ENCODE measurements around the gene SCARB2.

SCARB2 gene

GRCh38 chr4:76155979-76156378 is 57.6 kb downstream of the SCARB2 start:
- TF ChIP-seq SIN3A (IDR thresholded peaks at IDR 0.05; ENCODE audit: borderline replicate concordance, insufficient read depth, low read length) (no peak), REST (IDR thresholded peaks at IDR 0.05; ENCODE audit: insufficient read depth in 1 of 2, low read depth in 2 of 2, low read length in 2 of 2) (no peak), TAF1 (IDR thresholded peaks at IDR 0.05; ENCODE audit: borderline replicate concordance, insufficient read depth, low read length) (no peak)

- TF ChIP-seq POLR2AphosphoS5 (IDR thresholded peaks at IDR 0.05; ENCODE audit: low read depth, low read length) (no peak), TAF1 (IDR thresholded peaks at IDR 0.05; ENCODE audit: borderline replicate concordance, insufficient read depth, low read length) (no peak), FOXP2 (optimal IDR thresholded peaks at IDR 0.05; ENCODE audit: borderline replicate concordance, extremely low read depth, extremely low read length, insufficient read depth) (no peak), SIN3A (IDR thresholded peaks at IDR 0.05; ENCODE audit: borderline replicate concordance, insufficient read depth, low read length) (no peak), REST (IDR thresholded peaks at IDR 0.05; ENCODE audit: insufficient read depth in 1 of 2, low read depth in 2 of 2, low read length in 2 of 2) (no peak)
Measured at GRCh38 chr4:76153356-76153755, 60.3 kb downstream of the SCARB2 start.

- TF ChIP-seq POLR2AphosphoS5 (IDR thresholded peaks at IDR 0.05; ENCODE audit: low read depth, low read length) (peak; percentile 72), REST (IDR thresholded peaks at IDR 0.05; ENCODE audit: insufficient read depth in 1 of 2, low read depth in 2 of 2, low read length in 2 of 2) (peak; percentile 54 to 59; a peak in 2 of 4 replicates), FOXP2 (optimal IDR thresholded peaks at IDR 0.05; ENCODE audit: borderline replicate concordance, extremely low read depth, extremely low read length, insufficient read depth) (peak; percentile 62), TAF1 (IDR thresholded peaks at IDR 0.05; ENCODE audit: borderline replicate concordance, insufficient read depth, low read length) (peak; percentile 98), SIN3A (IDR thresholded peaks at IDR 0.05; ENCODE audit: borderline replicate concordance, insufficient read depth, low read length) (peak; percentile 40; the same call in 1 of the 2 replicates)
Measured at GRCh38 chr4:76148142-76148865, 65.3 kb downstream of the SCARB2 start, which contains the start of gene NUP54. Gene NUP54, minus strand, starts transcription at chr4:76148397. Its CDS starts 23 bp downstream, at chr4:76148374.

DNA sequence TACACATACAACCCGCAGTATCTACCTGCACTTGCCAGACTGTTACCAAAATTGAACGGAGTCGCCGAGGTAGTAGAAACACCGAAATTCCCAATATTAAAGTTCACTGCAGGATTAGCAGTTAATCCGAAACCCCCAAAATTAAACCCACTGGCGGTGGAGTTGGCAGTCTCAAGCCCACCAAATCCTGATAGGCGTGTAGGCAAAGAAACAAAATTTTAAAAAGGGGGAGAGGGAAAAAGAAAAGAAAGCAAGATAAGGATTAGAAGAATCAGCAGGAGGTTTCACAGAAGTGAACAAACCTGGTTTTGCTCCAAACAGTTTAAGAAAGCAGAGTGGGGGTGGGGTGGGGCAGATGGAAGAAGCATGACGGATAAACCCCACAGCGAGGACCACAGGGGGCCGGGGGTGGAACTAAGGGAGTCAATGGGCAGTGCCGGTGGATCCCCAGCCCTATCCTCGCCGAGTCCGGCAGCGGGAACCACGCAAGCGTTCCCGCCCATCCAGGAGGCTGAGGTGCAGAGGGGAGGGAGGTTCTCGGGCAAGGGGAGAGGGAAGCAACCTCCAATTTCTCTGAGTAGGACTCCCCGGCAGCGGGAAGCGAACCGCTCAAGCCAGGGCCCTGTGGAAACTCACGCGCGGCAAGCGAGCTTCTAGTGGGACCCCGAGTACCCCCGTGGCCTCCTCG is 66.0 kb downstream of the SCARB2 start:
- TF ChIP-seq POLR2AphosphoS5 (IDR thresholded peaks at IDR 0.05; ENCODE audit: low read depth, low read length) = 0 out of 2 replicates have a peak, but pooled peaks have one; percentile 5
- TF ChIP-seq FOXP2 (optimal IDR thresholded peaks at IDR 0.05; ENCODE audit: borderline replicate concordance, extremely low read depth, extremely low read length, insufficient read depth) = no peak
- no peak for TF ChIP-seq TAF1 (IDR thresholded peaks at IDR 0.05; ENCODE audit: borderline replicate concordance, insufficient read depth, low read length)
- TF ChIP-seq SIN3A (IDR thresholded peaks at IDR 0.05; ENCODE audit: borderline replicate concordance, insufficient read depth, low read length) = peak; percentile 42; the same call in 1 of the 2 replicates
- no peak for TF ChIP-seq REST (IDR thresholded peaks at IDR 0.05; ENCODE audit: insufficient read depth in 1 of 2, low read depth in 2 of 2, low read length in 2 of 2)

Measured in PFSK-1 (cell line).